ENCODE measurements around the gene KIF26B. TPM values are rescaled to one million over a fixed set of nuclear protein-coding genes. Genes with fewer than 3 reads are reported as not detected.

KIF26B gene
- polyA plus RNA-seq, 1 donor (not counting 4 experiments of a cell fraction or from before 2014, with no cell fraction given) = 0.58 TPM

DNA sequence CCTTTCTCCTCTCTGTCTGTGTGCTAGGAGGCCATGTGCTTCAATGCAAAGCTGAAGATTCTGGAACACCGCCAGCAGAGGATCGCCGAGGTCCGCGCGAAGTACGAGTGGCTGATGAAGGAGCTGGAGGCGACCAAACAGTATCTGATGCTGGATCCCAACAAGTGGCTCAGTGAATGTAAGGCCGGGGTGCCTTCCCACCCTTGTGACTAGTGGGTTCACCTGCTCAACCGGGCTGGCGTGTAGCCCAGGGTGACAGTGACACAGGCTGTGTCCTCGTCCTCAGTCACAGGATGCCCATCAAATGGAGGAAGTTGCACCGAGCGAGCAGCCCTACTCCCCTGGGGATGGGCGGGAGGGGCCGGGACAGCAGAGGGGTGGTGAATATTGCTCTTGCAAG is 544.1 kb downstream of the KIF26B start:
- Histone ChIP-seq H3K79me2 (ENCODE audit: control insufficient read depth, insufficient read depth, low read length) (no peaks in the 10 kb centered on the region), H3K27me3 (ENCODE audit: control insufficient read depth, extremely low read depth, insufficient read depth, low read length) (no peaks in the 10 kb centered on the region), H4K20me1 (ENCODE audit: control insufficient read depth, extremely low read depth, insufficient read depth, low read length) (no peaks in the 10 kb centered on the region), H3K36me3 (ENCODE audit: control insufficient read depth in 2 of 2, extremely low read depth in 1 of 2, insufficient read depth in 2 of 2, low read length in 2 of 2) (peaks cover 0 to 1% of the 10 kb centered on the region in 2 experiments), H3K9ac (ENCODE audit: control insufficient read depth, extremely low read depth, insufficient read depth, low read length) (no peak overlapping the region), H3K9me1 (ENCODE audit: control insufficient read depth, extremely low read depth, insufficient read depth, low read length) (no peaks in the 10 kb centered on the region), H3K4me2 (ENCODE audit: control insufficient read depth, extremely low read depth, insufficient read depth, low read depth, low read length) (no peak overlapping the region), H3K27ac (ENCODE audit: control insufficient read depth, insufficient read depth, low read length) (no peak overlapping the region), H3K9me3 (ENCODE audit: control insufficient read depth, low read depth, low read length) (no peaks in the 10 kb centered on the region), H3K4me3 (ENCODE audit: control insufficient read depth in 2 of 3, extremely low read depth in 1 of 3, insufficient read depth in 2 of 3, low read depth in 1 of 3, low read length in 3 of 3) (no peak overlapping the region), H2AFZ (ENCODE audit: control insufficient read depth, low read length) (no peak overlapping the region), H3K4me1 (ENCODE audit: control insufficient read depth, extremely low read depth, insufficient read depth, low read length) (no peaks in the 10 kb centered on the region)
- DNase-seq (ENCODE audit: low read depth, low spot score) (no peak), FAIRE-seq (no peak)
- no peak for TF ChIP-seq EZH2 (IDR thresholded peaks at IDR 0.05; ENCODE audit: low read length)
- no peak for TF ChIP-seq CTCF (optimal IDR thresholded peaks at IDR 0.05 in 1 of 3, IDR thresholded peaks at IDR 0.05 in 1 of 3, conservative IDR thresholded peaks at IDR 0.05 in 1 of 3; ENCODE audit: extremely low read depth in 1 of 3, insufficient read depth in 2 of 3, low read length in 3 of 3)
- dilution Hi-C loops (cut with MboI; ENCODE audit: extremely low pct_ligation_motif_present, low sequenced_read_pairs) = no loop called here

- no peak for FAIRE-seq
- no peaks in the 10 kb centered on the region for H3K27me3 ChIP-seq (ENCODE audit: control insufficient read depth, extremely low read depth, insufficient read depth, low read length)
- no peak overlapping the region for H3K27ac ChIP-seq (ENCODE audit: control insufficient read depth, insufficient read depth, low read length)
These were observed 545.8 kb downstream of the KIF26B start for GRCh38 chr1:245700631-245701030.

More at GRCh38 chr1:245700631-245701030, 545.8 kb downstream of the KIF26B start:
- Histone ChIP-seq H3K4me1 (ENCODE audit: control insufficient read depth, extremely low read depth, insufficient read depth, low read length) (peaks cover 3% of the 10 kb centered on the region), H3K9ac (ENCODE audit: control insufficient read depth, extremely low read depth, insufficient read depth, low read length) (no peak overlapping the region), H3K9me1 (ENCODE audit: control insufficient read depth, extremely low read depth, insufficient read depth, low read length) (no peaks in the 10 kb centered on the region), H3K36me3 (ENCODE audit: control insufficient read depth in 2 of 2, extremely low read depth in 1 of 2, insufficient read depth in 2 of 2, low read length in 2 of 2) (peaks cover 0 to 1% of the 10 kb centered on the region in 2 experiments), H2AFZ (ENCODE audit: control insufficient read depth, low read length) (no peak overlapping the region), H4K20me1 (ENCODE audit: control insufficient read depth, extremely low read depth, insufficient read depth, low read length) (no peaks in the 10 kb centered on the region), H3K4me3 (ENCODE audit: control insufficient read depth in 2 of 3, extremely low read depth in 1 of 3, insufficient read depth in 2 of 3, low read depth in 1 of 3, low read length in 3 of 3) (no peak overlapping the region), H3K4me2 (ENCODE audit: control insufficient read depth, extremely low read depth, insufficient read depth, low read depth, low read length) (no peak overlapping the region), H3K9me3 (ENCODE audit: control insufficient read depth, low read depth, low read length) (no peaks in the 10 kb centered on the region), H3K79me2 (ENCODE audit: control insufficient read depth, insufficient read depth, low read length) (no peaks in the 10 kb centered on the region)
- TF ChIP-seq EZH2 (IDR thresholded peaks at IDR 0.05; ENCODE audit: low read length) (no peak), CTCF (optimal IDR thresholded peaks at IDR 0.05 in 1 of 3, IDR thresholded peaks at IDR 0.05 in 1 of 3, conservative IDR thresholded peaks at IDR 0.05 in 1 of 3; ENCODE audit: extremely low read depth in 1 of 3, insufficient read depth in 2 of 3, low read length in 3 of 3) (no peak)
- dilution Hi-C loops (cut with MboI; ENCODE audit: extremely low pct_ligation_motif_present, low sequenced_read_pairs) = no loop called here
- no peak for DNase-seq (ENCODE audit: low read depth, low spot score)
